ENCODE results near the gene SYVN1.
A peak's percentile ranks its signal among the peaks of the same experiment; 100 is the strongest.

GRCh38 chr11:65132238-65132987 lies 1.9 kb downstream of the SYVN1 start:
- TF ChIP-seq CTCF (IDR thresholded peaks at IDR 0.05 in 2 of 3, conservative IDR thresholded peaks at IDR 0.05 in 1 of 3; ENCODE audit: control insufficient read depth in 2 of 3, extremely low read depth in 1 of 3, insufficient read depth in 1 of 3, low read depth in 3 of 3, low read length in 3 of 3) (no peak), CEBPB (IDR thresholded peaks at IDR 0.05; ENCODE audit: borderline replicate concordance in 1 of 2, low read depth in 2 of 2, low read length in 2 of 2) (no peak), SIX5 (IDR thresholded peaks at IDR 0.05; ENCODE audit: low read depth, low read length, severe bottlenecking) (no peak), POLR2A (IDR thresholded peaks at IDR 0.05; ENCODE audit: low read depth, low read length) (peak; percentile 69), FOXK2 (IDR thresholded peaks at IDR 0.05) (no peak), SPI1 (IDR thresholded peaks at IDR 0.05; ENCODE audit: borderline replicate concordance, insufficient read depth, low read depth, low read length) (0 out of 2 replicates have a peak, but pooled peaks have one; percentile 23), ATF2 (IDR thresholded peaks at IDR 0.05; ENCODE audit: low read length) (no peak), EP300 (IDR thresholded peaks at IDR 0.05; ENCODE audit: borderline replicate concordance in 1 of 2, control insufficient read depth in 1 of 2, low read depth in 2 of 2, low read length in 2 of 2) (0 out of 4 replicates have a peak, but pooled peaks of 1 of the 2 experiments have one; percentile 36), ETV6 (conservative IDR thresholded peaks at IDR 0.05 in 1 of 2, IDR thresholded peaks at IDR 0.05 in 1 of 2; ENCODE audit: borderline replicate concordance in 1 of 2, low read depth in 1 of 2) (no peak), YY1 (IDR thresholded peaks at IDR 0.05; ENCODE audit: low read depth, low read length) (no peak), SMC3 (IDR thresholded peaks at IDR 0.05; ENCODE audit: borderline replicate concordance, low read length) (no peak), ATF3 (IDR thresholded peaks at IDR 0.05; ENCODE audit: borderline replicate concordance, extremely low read depth, low read depth, low read length) (no peak), NFYB (IDR thresholded peaks at IDR 0.05; ENCODE audit: insufficient read depth, low read depth, low read length) (no peak)
